ENCODE measurements around the gene TCF7L2.

TCF7L2 gene

GRCh38 chr10:112977426-112977898 is 27.4 kb downstream of the TCF7L2 start:
- Histone ChIP-seq H2BK120ac (ENCODE audit: low read depth, low read length) (no peak overlapping the region), H3K4me3 (ENCODE audit: insufficient read depth in 1 of 2, low read depth in 1 of 2, low read length in 2 of 2) (no peak overlapping the region), H3K9me3 (ENCODE audit: control insufficient read depth, low read length) (no peaks in the 10 kb centered on the region), H3K4me2 (ENCODE audit: low read length, poor library complexity, severe bottlenecking) (no peak overlapping the region), H3K18ac (ENCODE audit: low read depth in 1 of 2, low read length in 2 of 2) (peak overlapping the region in 1 of 2 experiments; percentile 28), H4K8ac (ENCODE audit: low read length) (peak overlapping the region; percentile 60), H3K23ac (ENCODE audit: low read length in 2 of 2) (no peak overlapping the region), H3K27me3 (ENCODE audit: control insufficient read depth in 1 of 2, insufficient read depth in 1 of 2, low read length in 2 of 2) (no peaks in the 10 kb centered on the region), H3K4me1 (ENCODE audit: control insufficient read depth, insufficient read depth, low read depth, low read length) (peaks cover 1% of the 10 kb centered on the region), H2BK15ac (ENCODE audit: low read depth, poor library complexity, severe bottlenecking) (no peak overlapping the region), H2BK5ac (ENCODE audit: low read depth, low read length, poor library complexity, severe bottlenecking) (no peak overlapping the region), H3K79me1 (replicated peaks; ENCODE audit: low read length, poor library complexity, severe bottlenecking) (peaks cover 12% of the 10 kb centered on the region), H4K91ac (ENCODE audit: low read length) (no peak overlapping the region), H3K27ac (ENCODE audit: low read length, poor library complexity, severe bottlenecking) (no peak overlapping the region), H3K9ac (ENCODE audit: low read length) (no peak overlapping the region), H3K4ac (ENCODE audit: low read depth in 1 of 2, low read length in 2 of 2) (no peak overlapping the region), H3K36me3 (ENCODE audit: control insufficient read depth in 1 of 2, insufficient read depth in 2 of 2, low read depth in 1 of 2, low read length in 2 of 2) (peaks cover 15 to 19% of the 10 kb centered on the region in 2 experiments), H2BK12ac (ENCODE audit: low read length in 2 of 2) (no peak overlapping the region), H2AFZ (ENCODE audit: low read depth, low read length) (no peak overlapping the region), H2AK5ac (ENCODE audit: low read length, severe bottlenecking) (no peak overlapping the region), H3K14ac (ENCODE audit: low read length in 2 of 2) (no peak overlapping the region)
- no peak for DNase-seq
- 96% methylated on average over 9 of the region's 12 CpGs for WGBS

- Histone ChIP-seq H3K4me1 (ENCODE audit: control insufficient read depth, insufficient read depth, low read depth, low read length) (peaks cover 4% of the 10 kb centered on the region), H2BK5ac (ENCODE audit: low read depth, low read length, poor library complexity, severe bottlenecking) (no peak overlapping the region), H3K14ac (ENCODE audit: low read length in 2 of 2) (no peak overlapping the region), H4K91ac (ENCODE audit: low read length) (no peak overlapping the region), H3K4ac (ENCODE audit: low read depth in 1 of 2, low read length in 2 of 2) (no peak overlapping the region), H3K9me3 (ENCODE audit: control insufficient read depth, low read length) (no peaks in the 10 kb centered on the region), H3K27me3 (ENCODE audit: control insufficient read depth in 1 of 2, insufficient read depth in 1 of 2, low read length in 2 of 2) (no peaks in the 10 kb centered on the region), H2BK12ac (ENCODE audit: low read length in 2 of 2) (no peak overlapping the region), H2AK5ac (ENCODE audit: low read length, severe bottlenecking) (no peak overlapping the region), H3K4me2 (ENCODE audit: low read length, poor library complexity, severe bottlenecking) (no peak overlapping the region), H3K4me3 (ENCODE audit: insufficient read depth in 1 of 2, low read depth in 1 of 2, low read length in 2 of 2) (no peak overlapping the region), H3K79me1 (replicated peaks; ENCODE audit: low read length, poor library complexity, severe bottlenecking) (peaks cover 8% of the 10 kb centered on the region), H2BK120ac (ENCODE audit: low read depth, low read length) (no peak overlapping the region), H2AFZ (ENCODE audit: low read depth, low read length) (no peak overlapping the region), H3K23ac (ENCODE audit: low read length in 2 of 2) (no peak overlapping the region), H2BK15ac (ENCODE audit: low read depth, poor library complexity, severe bottlenecking) (no peak overlapping the region), H3K9ac (ENCODE audit: low read length) (no peak overlapping the region), H3K36me3 (ENCODE audit: control insufficient read depth in 1 of 2, insufficient read depth in 2 of 2, low read depth in 1 of 2, low read length in 2 of 2) (peaks cover 3 to 12% of the 10 kb centered on the region in 2 experiments), H3K18ac (ENCODE audit: low read depth in 1 of 2, low read length in 2 of 2) (no peak overlapping the region), H4K8ac (ENCODE audit: low read length) (no peak overlapping the region), H3K27ac (ENCODE audit: low read length, poor library complexity, severe bottlenecking) (no peak overlapping the region)
- WGBS = 71% methylated on average over 2 of the region's 2 CpGs
- DNase-seq = peak; percentile 43
Measured at GRCh38 chr10:112979927-112980326, 29.9 kb downstream of the TCF7L2 start.

- 86% methylated on average over 2 of the region's 2 CpGs for WGBS
- Histone ChIP-seq H3K27me3 (ENCODE audit: control insufficient read depth in 1 of 2, insufficient read depth in 1 of 2, low read length in 2 of 2) (no peaks in the 10 kb centered on the region), H2AK5ac (ENCODE audit: low read length, severe bottlenecking) (no peak overlapping the region), H2BK120ac (ENCODE audit: low read depth, low read length) (no peak overlapping the region), H3K9ac (ENCODE audit: low read length) (no peak overlapping the region), H3K4me3 (ENCODE audit: insufficient read depth in 1 of 2, low read depth in 1 of 2, low read length in 2 of 2) (no peak overlapping the region), H2BK15ac (ENCODE audit: low read depth, poor library complexity, severe bottlenecking) (no peak overlapping the region), H3K79me1 (replicated peaks; ENCODE audit: low read length, poor library complexity, severe bottlenecking) (peaks cover 8% of the 10 kb centered on the region), H3K9me3 (ENCODE audit: control insufficient read depth, low read length) (no peaks in the 10 kb centered on the region), H4K8ac (ENCODE audit: low read length) (no peak overlapping the region), H3K4me2 (ENCODE audit: low read length, poor library complexity, severe bottlenecking) (no peak overlapping the region), H2AFZ (ENCODE audit: low read depth, low read length) (no peak overlapping the region), H2BK12ac (ENCODE audit: low read length in 2 of 2) (no peak overlapping the region), H3K23ac (ENCODE audit: low read length in 2 of 2) (no peak overlapping the region), H3K14ac (ENCODE audit: low read length in 2 of 2) (no peak overlapping the region), H3K4me1 (ENCODE audit: control insufficient read depth, insufficient read depth, low read depth, low read length) (peaks cover 7% of the 10 kb centered on the region), H3K27ac (ENCODE audit: low read length, poor library complexity, severe bottlenecking) (no peak overlapping the region), H3K18ac (ENCODE audit: low read depth in 1 of 2, low read length in 2 of 2) (no peak overlapping the region), H3K4ac (ENCODE audit: low read depth in 1 of 2, low read length in 2 of 2) (no peak overlapping the region), H4K91ac (ENCODE audit: low read length) (no peak overlapping the region), H2BK5ac (ENCODE audit: low read depth, low read length, poor library complexity, severe bottlenecking) (no peak overlapping the region), H3K36me3 (ENCODE audit: control insufficient read depth in 1 of 2, insufficient read depth in 2 of 2, low read depth in 1 of 2, low read length in 2 of 2) (peaks cover 3 to 8% of the 10 kb centered on the region in 2 experiments)
- DNase-seq = no peak
Measured at GRCh38 chr10:112980937-112981336, 30.9 kb downstream of the TCF7L2 start.

- Histone ChIP-seq H3K23ac (ENCODE audit: low read length in 2 of 2) (no peak overlapping the region), H3K4me2 (ENCODE audit: low read length, poor library complexity, severe bottlenecking) (no peak overlapping the region), H3K9ac (ENCODE audit: low read length) (no peak overlapping the region), H2AK5ac (ENCODE audit: low read length, severe bottlenecking) (no peak overlapping the region), H2AFZ (ENCODE audit: low read depth, low read length) (no peak overlapping the region), H3K4me1 (ENCODE audit: control insufficient read depth, insufficient read depth, low read depth, low read length) (peaks cover 9% of the 10 kb centered on the region), H3K79me1 (replicated peaks; ENCODE audit: low read length, poor library complexity, severe bottlenecking) (peaks cover 8% of the 10 kb centered on the region), H2BK12ac (ENCODE audit: low read length in 2 of 2) (no peak overlapping the region), H3K27ac (ENCODE audit: low read length, poor library complexity, severe bottlenecking) (no peak overlapping the region), H3K27me3 (ENCODE audit: control insufficient read depth in 1 of 2, insufficient read depth in 1 of 2, low read length in 2 of 2) (no peaks in the 10 kb centered on the region), H2BK15ac (ENCODE audit: low read depth, poor library complexity, severe bottlenecking) (no peak overlapping the region), H2BK5ac (ENCODE audit: low read depth, low read length, poor library complexity, severe bottlenecking) (no peak overlapping the region), H3K18ac (ENCODE audit: low read depth in 1 of 2, low read length in 2 of 2) (no peak overlapping the region), H4K91ac (ENCODE audit: low read length) (no peak overlapping the region), H3K4ac (ENCODE audit: low read depth in 1 of 2, low read length in 2 of 2) (no peak overlapping the region), H2BK120ac (ENCODE audit: low read depth, low read length) (no peak overlapping the region), H3K9me3 (ENCODE audit: control insufficient read depth, low read length) (no peaks in the 10 kb centered on the region), H3K14ac (ENCODE audit: low read length in 2 of 2) (no peak overlapping the region), H3K4me3 (ENCODE audit: insufficient read depth in 1 of 2, low read depth in 1 of 2, low read length in 2 of 2) (no peak overlapping the region), H3K36me3 (ENCODE audit: control insufficient read depth in 1 of 2, insufficient read depth in 2 of 2, low read depth in 1 of 2, low read length in 2 of 2) (peaks cover 2 to 3% of the 10 kb centered on the region in 2 experiments), H4K8ac (ENCODE audit: low read length) (peak overlapping the region; percentile 27)
- peak; percentile 72 for DNase-seq
- 57% methylated on average over 7 of the region's 7 CpGs for WGBS
Measured at GRCh38 chr10:112981553-112981952, 31.5 kb downstream of the TCF7L2 start.
